ENCODE data around the gene ADCYAP1R1. TPM values are rescaled to one million over a fixed set of nuclear protein-coding genes. Genes with fewer than 3 reads are reported as not detected.
"Not testable (repeated sequence)": the region's sequence is repeated elsewhere in the genome, so short reads cannot be mapped to it uniquely, and the experiment has no call there.

ADCYAP1R1 gene

DNA sequence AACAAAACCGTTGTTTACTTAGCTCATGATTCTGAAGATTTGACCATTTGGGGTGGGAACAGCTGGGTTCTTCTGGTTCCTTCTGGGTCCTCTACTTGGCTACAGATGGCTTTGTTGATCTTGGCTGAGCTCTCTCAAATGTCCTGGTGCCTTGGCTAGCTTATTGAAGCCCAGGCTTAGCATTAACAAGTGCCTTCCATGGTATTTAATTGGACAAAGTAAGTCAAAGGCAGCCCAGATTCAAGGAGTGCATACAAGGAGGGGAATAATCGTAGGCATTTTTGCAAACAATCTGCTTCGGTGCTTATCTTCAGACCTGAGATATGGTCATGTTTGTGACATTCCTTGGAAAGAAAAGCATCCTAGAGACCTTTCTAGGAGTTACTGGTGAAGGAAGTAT is 81.4 kb downstream of the ADCYAP1R1 start:
- peaks cover 15% of the 10 kb centered on the region for H3K27me3 ChIP-seq (ENCODE audit: control insufficient read depth, insufficient read depth, low read length)

GRCh38 chr7:31134246-31135188 is 82.4 kb downstream of the ADCYAP1R1 start:
- H3K4me1 ChIP-seq (ENCODE audit: control insufficient read depth, insufficient read depth, low read length), result no peaks in the 10 kb centered on the region
- no peaks in the 10 kb centered on the region for H3K36me3 ChIP-seq (ENCODE audit: insufficient read depth, low read length)

More for the DNA sequence above, 81.4 kb downstream of the ADCYAP1R1 start:
- H3K4me3 ChIP-seq (ENCODE audit: low read length), result no peak overlapping the region
- no peaks in the 10 kb centered on the region for H3K36me3 ChIP-seq (ENCODE audit: insufficient read depth, low read length)
- H3K4me2 ChIP-seq (ENCODE audit: low read length), result no peak overlapping the region
- no peaks in the 10 kb centered on the region for H3K9me3 ChIP-seq (replicated peaks; ENCODE audit: low read length)
- H3K9ac ChIP-seq (ENCODE audit: low read depth, low read length), result no peak overlapping the region
- no peaks in the 10 kb centered on the region for H3K4me1 ChIP-seq (ENCODE audit: control insufficient read depth, insufficient read depth, low read length)

DNA sequence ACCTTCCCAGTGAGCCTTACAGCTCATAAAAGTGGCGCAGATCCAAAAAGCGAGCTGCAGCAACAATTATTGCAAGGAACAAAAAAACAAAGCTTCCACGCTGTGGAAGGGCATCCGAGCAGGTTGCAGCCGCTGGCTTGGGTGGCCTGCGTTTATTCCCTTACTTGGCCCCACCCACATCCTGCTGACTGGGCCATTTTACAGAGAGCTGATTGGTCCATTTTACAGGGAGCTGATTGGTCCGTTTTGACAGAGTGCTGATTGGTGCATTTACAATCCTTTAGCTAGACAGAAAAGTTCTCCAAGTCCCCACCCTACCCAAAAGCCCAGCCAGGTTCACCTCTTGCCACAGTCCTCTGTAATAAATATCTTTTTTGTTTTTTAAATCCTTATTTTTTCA is 85.1 kb downstream of the ADCYAP1R1 start:
- H3K9me3 ChIP-seq (replicated peaks; ENCODE audit: low read length), result no peaks in the 10 kb centered on the region
- no peak overlapping the region for H3K4me2 ChIP-seq (ENCODE audit: low read length)
- peaks cover 3% of the 10 kb centered on the region for H3K27me3 ChIP-seq (ENCODE audit: control insufficient read depth, insufficient read depth, low read length)
- H3K4me1 ChIP-seq (ENCODE audit: control insufficient read depth, insufficient read depth, low read length), result no peaks in the 10 kb centered on the region
- no peaks in the 10 kb centered on the region for H3K36me3 ChIP-seq (ENCODE audit: insufficient read depth, low read length)
- H3K9ac ChIP-seq (ENCODE audit: low read depth, low read length), result no peak overlapping the region
- H3K4me3 ChIP-seq (ENCODE audit: low read length), result no peak overlapping the region

More at GRCh38 chr7:31134246-31135188, 82.4 kb downstream of the ADCYAP1R1 start:
- no peaks in the 10 kb centered on the region for H3K9me3 ChIP-seq (replicated peaks; ENCODE audit: low read length)
- no peak overlapping the region for H3K4me3 ChIP-seq (ENCODE audit: low read length)
- no peak overlapping the region for H3K9ac ChIP-seq (ENCODE audit: low read depth, low read length)
- peaks cover 7% of the 10 kb centered on the region for H3K27me3 ChIP-seq (ENCODE audit: control insufficient read depth, insufficient read depth, low read length)
- no peak overlapping the region for H3K4me2 ChIP-seq (ENCODE audit: low read length)

GRCh38 chr7:31145339-31145738 is 93.2 kb downstream of the ADCYAP1R1 start:
- no peaks in the 10 kb centered on the region for H3K4me1 ChIP-seq (ENCODE audit: control insufficient read depth, insufficient read depth, low read length)
- no peak overlapping the region for H3K4me3 ChIP-seq (ENCODE audit: low read length)

DNA sequence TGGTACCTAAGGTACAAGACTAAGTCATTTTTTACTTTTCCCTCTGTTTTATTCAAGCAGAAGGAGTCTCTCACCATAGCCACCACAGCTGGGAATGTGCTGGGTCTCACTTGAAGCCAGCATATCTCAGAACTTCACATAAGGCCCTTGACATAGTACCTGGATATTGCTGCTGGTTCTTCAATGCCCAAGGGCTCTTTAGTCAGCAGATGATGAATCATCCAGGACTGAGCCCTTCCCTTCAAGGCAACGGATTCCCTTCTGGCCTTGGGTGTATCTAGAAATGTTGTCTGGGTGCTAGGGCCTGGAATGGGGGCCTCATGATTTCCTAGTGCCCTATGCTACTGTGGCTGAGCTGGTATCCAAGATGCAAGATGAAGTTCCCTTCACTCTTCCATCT is 93.9 kb downstream of the ADCYAP1R1 start:
- no peaks in the 10 kb centered on the region for H3K27me3 ChIP-seq (ENCODE audit: control insufficient read depth, insufficient read depth, low read length)
- H3K9ac ChIP-seq (ENCODE audit: low read depth, low read length), result no peak overlapping the region
- no peak overlapping the region for H3K4me2 ChIP-seq (ENCODE audit: low read length)
- H3K4me1 ChIP-seq (ENCODE audit: control insufficient read depth, insufficient read depth, low read length), result no peaks in the 10 kb centered on the region
- no peak overlapping the region for H3K4me3 ChIP-seq (ENCODE audit: low read length)
- H3K36me3 ChIP-seq (ENCODE audit: insufficient read depth, low read length), result no peaks in the 10 kb centered on the region
- H3K9me3 ChIP-seq (replicated peaks; ENCODE audit: low read length), result no peaks in the 10 kb centered on the region

More at GRCh38 chr7:31145339-31145738, 93.2 kb downstream of the ADCYAP1R1 start:
- H3K9ac ChIP-seq (ENCODE audit: low read depth, low read length), result no peak overlapping the region
- no peaks in the 10 kb centered on the region for H3K27me3 ChIP-seq (ENCODE audit: control insufficient read depth, insufficient read depth, low read length)
- H3K36me3 ChIP-seq (ENCODE audit: insufficient read depth, low read length), result no peaks in the 10 kb centered on the region
- H3K9me3 ChIP-seq (replicated peaks; ENCODE audit: low read length), result no peaks in the 10 kb centered on the region
- no peak overlapping the region for H3K4me2 ChIP-seq (ENCODE audit: low read length)

DNA sequence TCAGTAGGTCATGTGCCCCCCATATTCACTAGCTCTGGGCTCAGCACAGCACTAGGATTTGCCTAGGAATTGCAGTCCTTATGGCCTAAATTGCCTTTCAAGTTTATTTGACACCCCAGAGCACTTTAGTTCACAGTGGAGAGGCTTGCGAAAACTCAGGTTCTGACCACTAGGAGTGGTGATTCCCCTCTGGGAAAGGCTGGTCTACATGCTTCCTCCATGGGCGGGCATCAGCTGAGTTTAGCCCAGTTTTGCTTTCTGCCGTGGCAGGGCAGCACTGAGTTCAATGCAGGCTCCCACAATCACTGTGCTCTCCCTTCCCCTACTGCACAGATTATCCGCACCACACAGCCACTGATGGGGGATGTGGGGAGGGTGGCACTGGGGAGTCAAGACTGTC is 94.4 kb downstream of the ADCYAP1R1 start:
- H3K9me3 ChIP-seq (replicated peaks; ENCODE audit: low read length), result no peaks in the 10 kb centered on the region
- H3K9ac ChIP-seq (ENCODE audit: low read depth, low read length), result no peak overlapping the region
- H3K36me3 ChIP-seq (ENCODE audit: insufficient read depth, low read length), result no peaks in the 10 kb centered on the region
- no peak overlapping the region for H3K4me3 ChIP-seq (ENCODE audit: low read length)
- H3K4me2 ChIP-seq (ENCODE audit: low read length), result no peak overlapping the region
- H3K4me1 ChIP-seq (ENCODE audit: control insufficient read depth, insufficient read depth, low read length), result no peaks in the 10 kb centered on the region
- H3K27me3 ChIP-seq (ENCODE audit: control insufficient read depth, insufficient read depth, low read length), result no peaks in the 10 kb centered on the region

- no peak overlapping the region for H3K9ac ChIP-seq (ENCODE audit: low read depth, low read length)
- no peak overlapping the region for H3K4me3 ChIP-seq (ENCODE audit: low read length)
- H3K4me1 ChIP-seq (ENCODE audit: control insufficient read depth, insufficient read depth, low read length), result no peaks in the 10 kb centered on the region
- H3K9me3 ChIP-seq (replicated peaks; ENCODE audit: low read length), result no peaks in the 10 kb centered on the region
- H3K4me2 ChIP-seq (ENCODE audit: low read length), result no peak overlapping the region
- H3K36me3 ChIP-seq (ENCODE audit: insufficient read depth, low read length), result no peaks in the 10 kb centered on the region
- H3K27me3 ChIP-seq (ENCODE audit: control insufficient read depth, insufficient read depth, low read length), result no peaks in the 10 kb centered on the region
These were observed 99.7 kb downstream of the ADCYAP1R1 start for GRCh38 chr7:31151849-31152248.

GRCh38 chr7:31153318-31153717 is 101.2 kb downstream of the ADCYAP1R1 start:
- H3K36me3 ChIP-seq (ENCODE audit: insufficient read depth, low read length), result not testable (repeated sequence)

GRCh38 chr7:31160941-31161340 is 108.8 kb downstream of the ADCYAP1R1 start:
- no peaks in the 10 kb centered on the region for H3K36me3 ChIP-seq (ENCODE audit: insufficient read depth, low read length)
- no peaks in the 10 kb centered on the region for H3K27me3 ChIP-seq (ENCODE audit: control insufficient read depth, insufficient read depth, low read length)
- no peak overlapping the region for H3K4me3 ChIP-seq (ENCODE audit: low read length)
- no peaks in the 10 kb centered on the region for H3K4me1 ChIP-seq (ENCODE audit: control insufficient read depth, insufficient read depth, low read length)
- no peaks in the 10 kb centered on the region for H3K9me3 ChIP-seq (replicated peaks; ENCODE audit: low read length)
- H3K9ac ChIP-seq (ENCODE audit: low read depth, low read length), result no peak overlapping the region
- H3K4me2 ChIP-seq (ENCODE audit: low read length), result no peak overlapping the region

More at GRCh38 chr7:31153318-31153717, 101.2 kb downstream of the ADCYAP1R1 start:
- H3K9me3 ChIP-seq (replicated peaks; ENCODE audit: low read length); H3K4me3 ChIP-seq (ENCODE audit: low read length); H3K4me1 ChIP-seq (ENCODE audit: control insufficient read depth, insufficient read depth, low read length); H3K9ac ChIP-seq (ENCODE audit: low read depth, low read length); H3K27me3 ChIP-seq (ENCODE audit: control insufficient read depth, insufficient read depth, low read length); H3K4me2 ChIP-seq (ENCODE audit: low read length): not testable (repeated sequence)

Small RNA genes within 50 kb of the gene (small RNA-seq; reads per million reads assigned to genes)
- gene AC006466.1, result not detected

All from skeletal muscle satellite cell (primary cell).